GM18505 (cell line): Measurements from ENCODE around the gene ALDH1L2.

Experiments used
- ATAC-seq: cut with Tn5 transposase; IDR thresholded peaks from one replicate; pipeline ENCODE4 v1.9.1; 2021; ENCODE audit not compliant: unreplicated experiment
- POLR2A ChIP-seq: IDR thresholded peaks from 4 replicates; pipeline ENCODE4 v1.6.1; 2011; ENCODE audit warnings: borderline replicate concordance; ENCODE audit not compliant: insufficient read depth, insufficient read length; ENCODE audit errors: extremely low read depth

Gene ALDH1L2

GRCh38 chr12:105076098-105076497 lies 8.2 kb downstream of the ALDH1L2 start:
- no peak for TF ChIP-seq POLR2A
- ATAC-seq = no peak

GRCh38 chr12:105072888-105073488 lies 11.3 kb downstream of the ALDH1L2 start:
- no peak for TF ChIP-seq POLR2A
- no peak for ATAC-seq

GRCh38 chr12:105071981-105072380 lies 12.3 kb downstream of the ALDH1L2 start:
- TF ChIP-seq POLR2A = no peak
- ATAC-seq = no peak

- ATAC-seq = no peak
- no peak for TF ChIP-seq POLR2A
Measured at GRCh38 chr12:105069936-105070702, 14.1 kb downstream of the ALDH1L2 start.

GRCh38 chr12:105067511-105068031 lies 16.7 kb downstream of the ALDH1L2 start:
- no peak for TF ChIP-seq POLR2A

GRCh38 chr12:105064564-105065178 lies 19.6 kb downstream of the ALDH1L2 start:
- TF ChIP-seq POLR2A = no peak
- ATAC-seq = no peak

More at GRCh38 chr12:105067511-105068031, 16.7 kb downstream of the ALDH1L2 start:
- no peak for ATAC-seq

GRCh38 chr12:105060715-105061378 lies 23.4 kb downstream of the ALDH1L2 start:
- no peak for ATAC-seq
- no peak for TF ChIP-seq POLR2A

- no peak for TF ChIP-seq POLR2A
- no peak for ATAC-seq
Measured at GRCh38 chr12:105057174-105057573, 27.1 kb downstream of the ALDH1L2 start.

GRCh38 chr12:105053116-105053572 lies 31.1 kb downstream of the ALDH1L2 start:
- ATAC-seq = no peak
- no peak for TF ChIP-seq POLR2A

GRCh38 chr12:105051981-105052380 lies 32.3 kb downstream of the ALDH1L2 start:
- no peak for ATAC-seq

GRCh38 chr12:105048315-105048714 lies 35.9 kb downstream of the ALDH1L2 start:
- no peak for ATAC-seq
- no peak for TF ChIP-seq POLR2A

More at GRCh38 chr12:105051981-105052380, 32.3 kb downstream of the ALDH1L2 start:
- TF ChIP-seq POLR2A = no peak

- ATAC-seq = no peak
- TF ChIP-seq POLR2A = no peak
Measured at GRCh38 chr12:105047308-105047707, 37.0 kb downstream of the ALDH1L2 start.

GRCh38 chr12:105041186-105041585 lies 43.1 kb downstream of the ALDH1L2 start:
- no peak for TF ChIP-seq POLR2A
- no peak for ATAC-seq

GRCh38 chr12:105040476-105040875 lies 43.8 kb downstream of the ALDH1L2 start:
- ATAC-seq = no peak

More at GRCh38 chr12:105040476-105040875, 43.8 kb downstream of the ALDH1L2 start:
- TF ChIP-seq POLR2A = no peak
